ENCODE measurements around the gene KIAA1614.

Gene KIAA1614

DNA sequence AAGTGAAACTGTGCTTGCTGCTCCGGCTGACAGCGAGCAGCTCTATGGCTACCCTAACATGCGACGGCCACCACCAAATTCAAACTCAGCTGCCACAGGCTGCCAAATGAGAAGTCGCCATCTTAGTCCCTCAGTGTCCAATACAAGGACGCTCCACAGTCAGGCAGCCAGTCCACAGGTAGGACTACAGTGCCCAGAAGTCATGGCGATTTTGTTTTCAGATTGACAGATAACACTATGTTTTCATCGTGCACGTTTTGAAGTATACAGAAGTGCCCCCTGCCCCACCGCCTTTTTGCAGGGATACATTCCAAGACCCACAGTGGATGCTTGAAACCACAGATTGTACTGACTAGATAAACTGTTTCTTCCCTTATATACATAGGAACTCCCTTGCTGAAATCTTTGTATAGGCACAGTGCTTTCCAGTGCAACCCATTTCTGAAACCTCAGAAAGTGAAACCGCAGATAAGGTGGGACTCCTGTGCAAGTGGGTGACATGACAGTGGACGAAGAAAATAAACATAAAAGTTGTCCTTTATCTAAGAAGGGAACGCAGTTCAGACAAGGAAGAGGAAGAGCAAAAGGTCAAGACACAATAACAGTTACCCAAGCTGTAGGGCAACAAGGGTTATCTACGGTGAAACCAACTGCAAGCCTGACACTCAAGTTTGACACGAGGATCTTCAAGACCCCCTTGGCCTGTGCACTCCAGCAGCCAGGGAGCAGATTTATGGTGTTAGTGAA is 57.8 kb downstream of the KIAA1614 start:
- DNase-seq = no peak
- in situ Hi-C loops (cut with MboI; ENCODE audit: low pct_unique_long_range_greater_than_20kb, low sequenced_read_pairs) = no loop called here

- in situ Hi-C loops (cut with MboI; ENCODE audit: low pct_unique_long_range_greater_than_20kb, low sequenced_read_pairs) = no loop called here
Measured at GRCh38 chr1:180971273-180971997, 58.7 kb downstream of the KIAA1614 start.

DNA sequence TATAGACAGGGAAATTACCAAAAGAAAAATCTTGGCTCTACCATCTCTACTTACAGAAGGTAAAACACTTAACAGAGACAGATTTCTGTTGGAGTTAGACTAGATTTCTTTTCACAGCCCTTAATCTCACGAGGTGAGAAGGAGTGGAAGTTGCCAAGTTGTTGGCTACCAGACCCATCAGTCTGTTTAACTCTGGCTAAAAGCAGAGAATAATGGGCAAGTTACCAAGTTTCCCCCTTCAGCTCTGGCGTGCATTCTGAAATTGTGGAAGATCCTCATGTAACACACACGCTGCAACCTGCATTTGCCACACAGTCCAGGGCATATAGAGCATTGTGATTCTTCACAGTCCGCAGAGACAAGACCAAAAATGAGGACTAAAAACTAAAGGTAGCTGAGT is 60.7 kb downstream of the KIAA1614 start:
- in situ Hi-C loops (cut with MboI; ENCODE audit: low pct_unique_long_range_greater_than_20kb, low sequenced_read_pairs) = no loop called here
- DNase-seq = no peak

More at GRCh38 chr1:180971273-180971997, 58.7 kb downstream of the KIAA1614 start:
- no peak for DNase-seq

GRCh38 chr1:180974236-180974635 is 61.5 kb downstream of the KIAA1614 start:
- in situ Hi-C loops (cut with MboI; ENCODE audit: low pct_unique_long_range_greater_than_20kb, low sequenced_read_pairs) = no loop called here
- DNase-seq = no peak

DNA sequence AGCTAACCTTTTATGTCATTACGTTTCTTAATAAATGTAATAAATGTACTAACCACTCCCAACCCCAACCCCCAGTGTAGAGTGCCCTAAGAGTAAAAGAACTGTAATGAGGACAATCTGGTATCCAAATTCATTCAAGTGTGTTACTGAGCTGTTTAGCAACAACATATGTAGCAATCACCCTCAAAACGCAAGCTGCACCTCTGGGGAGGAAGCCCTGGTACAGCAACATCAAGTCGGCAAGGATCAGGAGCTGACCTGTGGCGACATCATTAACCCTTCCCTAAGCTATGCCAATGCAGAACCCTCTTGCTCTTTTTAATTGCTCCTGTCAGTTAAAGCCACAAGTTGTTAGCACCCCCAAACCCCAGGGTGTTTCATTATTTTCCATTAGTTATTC is 62.9 kb downstream of the KIAA1614 start:
- DNase-seq = no peak
- in situ Hi-C loops (cut with MboI; ENCODE audit: low pct_unique_long_range_greater_than_20kb, low sequenced_read_pairs) = no loop called here

GRCh38 chr1:180976191-180976590 is 63.5 kb downstream of the KIAA1614 start:
- in situ Hi-C loops (cut with MboI; ENCODE audit: low pct_unique_long_range_greater_than_20kb, low sequenced_read_pairs) = no loop called here
- DNase-seq = no peak

DNA sequence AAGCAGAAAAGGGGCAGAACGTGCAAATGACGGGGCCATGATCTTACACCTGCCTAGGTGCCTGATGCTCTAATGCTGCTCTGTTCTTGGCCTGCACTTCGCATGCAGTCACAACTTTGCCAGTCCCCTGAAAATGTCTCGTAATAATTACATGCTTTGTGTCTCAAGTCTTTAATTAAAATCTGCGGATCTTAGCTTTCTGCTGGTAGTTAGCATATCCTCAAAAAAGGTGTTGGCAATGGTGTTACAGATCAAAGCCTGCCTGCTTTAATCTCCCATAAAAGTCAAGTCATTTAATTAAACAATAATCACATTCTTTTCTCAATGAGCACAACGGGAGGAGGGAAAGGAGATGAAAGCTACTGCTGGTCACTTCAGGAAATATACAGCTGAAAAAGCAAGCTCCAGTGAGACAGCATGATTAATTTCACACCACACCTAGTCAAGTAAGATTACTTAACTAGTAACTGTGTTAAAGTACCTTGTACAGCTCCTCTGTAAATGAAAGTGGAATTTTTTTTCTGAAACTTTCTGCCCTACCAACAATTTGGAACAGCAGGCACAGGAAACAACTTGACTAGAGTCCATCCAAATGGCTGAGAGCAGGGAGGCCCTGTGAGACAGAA is 64.1 kb downstream of the KIAA1614 start:
- DNase-seq = no peak
- in situ Hi-C loops (cut with MboI; ENCODE audit: low pct_unique_long_range_greater_than_20kb, low sequenced_read_pairs) = no loop called here

- DNase-seq = no peak
- in situ Hi-C loops (cut with MboI; ENCODE audit: low pct_unique_long_range_greater_than_20kb, low sequenced_read_pairs) = no loop called here
Measured at GRCh38 chr1:180981596-180982387, 69.1 kb downstream of the KIAA1614 start.

DNA sequence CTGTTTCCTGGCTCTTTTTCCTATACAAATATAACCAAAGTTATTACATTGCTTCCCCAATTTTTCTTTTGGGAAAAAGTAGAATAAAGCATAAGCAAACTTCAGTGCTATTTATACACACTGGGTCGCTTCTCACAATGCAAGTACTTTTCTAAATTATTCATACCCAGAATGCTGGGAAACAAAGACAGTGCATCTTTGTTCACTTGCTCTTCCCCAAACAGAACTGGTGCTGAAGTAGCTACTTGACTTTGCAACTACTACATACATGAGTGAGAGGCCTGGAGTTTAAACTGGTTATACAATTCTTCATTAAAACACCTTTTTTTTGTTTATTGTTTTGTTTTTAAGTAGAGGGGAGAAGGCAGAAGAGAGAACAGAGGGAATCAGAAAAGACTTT is 69.7 kb downstream of the KIAA1614 start:
- DNase-seq = no peak
- in situ Hi-C loops (cut with MboI; ENCODE audit: low pct_unique_long_range_greater_than_20kb, low sequenced_read_pairs) = no loop called here

GRCh38 chr1:180988253-180988752 is 75.6 kb downstream of the KIAA1614 start:
- DNase-seq = no peak

DNA sequence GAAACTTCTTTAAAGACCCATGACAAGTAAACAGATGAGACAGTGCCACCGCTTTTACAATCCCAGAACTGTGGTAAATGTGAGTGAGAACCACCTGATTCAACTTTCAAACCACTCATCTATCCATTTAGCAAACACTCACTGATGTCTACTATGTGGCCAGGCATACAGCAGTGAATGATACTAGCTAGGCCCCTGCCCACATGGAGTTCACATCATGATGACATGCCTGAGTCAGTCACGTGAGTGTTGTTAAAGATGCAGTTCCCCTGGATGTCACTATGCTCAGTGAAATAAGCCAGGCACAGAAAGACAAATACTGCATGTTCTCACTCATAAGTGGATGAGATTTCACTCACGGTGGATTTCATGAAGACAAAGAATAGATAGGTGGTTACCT is 81.6 kb downstream of the KIAA1614 start:
- DNase-seq = no peak
- in situ Hi-C loops (cut with MboI; ENCODE audit: low pct_unique_long_range_greater_than_20kb, low sequenced_read_pairs) = no loop called here

More at GRCh38 chr1:180988253-180988752, 75.6 kb downstream of the KIAA1614 start:
- in situ Hi-C loops (cut with MboI; ENCODE audit: low pct_unique_long_range_greater_than_20kb, low sequenced_read_pairs) = no loop called here

DNA sequence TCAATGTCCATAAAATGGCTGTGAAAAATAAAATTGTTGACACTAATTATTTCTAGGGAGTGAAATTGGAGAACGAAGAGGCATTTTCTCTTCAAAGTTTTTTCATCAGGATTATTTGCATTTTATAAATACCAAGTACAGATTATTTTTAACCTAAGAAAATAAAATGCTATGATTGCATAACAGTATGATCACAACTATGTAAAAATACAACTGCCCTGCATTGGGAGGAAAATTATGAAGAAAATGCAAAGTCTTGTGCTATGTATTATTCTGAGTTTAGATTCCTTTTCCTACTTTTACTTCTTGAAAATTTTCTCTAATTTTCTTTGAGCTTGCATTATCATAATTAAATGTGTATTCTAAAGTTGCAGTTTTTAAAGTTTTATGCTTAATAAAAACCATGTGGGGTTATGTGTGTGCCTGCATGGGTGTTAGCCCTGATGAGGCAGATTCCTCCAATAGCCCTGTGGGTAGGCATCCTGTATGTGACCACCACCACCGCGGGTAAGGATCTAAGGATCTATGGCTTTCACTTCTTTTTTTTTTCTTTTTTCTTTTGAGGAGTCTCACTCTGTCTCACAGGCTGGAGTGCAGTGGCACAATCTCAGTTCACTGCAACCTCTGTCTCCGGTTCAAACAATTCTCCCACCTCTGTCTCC is 85.3 kb downstream of the KIAA1614 start:
- no peak for DNase-seq
- in situ Hi-C loops (cut with MboI; ENCODE audit: low pct_unique_long_range_greater_than_20kb, low sequenced_read_pairs) = no loop called here

All from KBM-7 (cell line).